Fibroblast of skin of right quadriceps (primary cell): ENCODE results near the gene PADI2.

Experiments
- DNase-seq: peaks from one replicate; pipeline ENCODE4 v3.0.0-alpha.2; 2013

The PADI2 gene

DNA sequence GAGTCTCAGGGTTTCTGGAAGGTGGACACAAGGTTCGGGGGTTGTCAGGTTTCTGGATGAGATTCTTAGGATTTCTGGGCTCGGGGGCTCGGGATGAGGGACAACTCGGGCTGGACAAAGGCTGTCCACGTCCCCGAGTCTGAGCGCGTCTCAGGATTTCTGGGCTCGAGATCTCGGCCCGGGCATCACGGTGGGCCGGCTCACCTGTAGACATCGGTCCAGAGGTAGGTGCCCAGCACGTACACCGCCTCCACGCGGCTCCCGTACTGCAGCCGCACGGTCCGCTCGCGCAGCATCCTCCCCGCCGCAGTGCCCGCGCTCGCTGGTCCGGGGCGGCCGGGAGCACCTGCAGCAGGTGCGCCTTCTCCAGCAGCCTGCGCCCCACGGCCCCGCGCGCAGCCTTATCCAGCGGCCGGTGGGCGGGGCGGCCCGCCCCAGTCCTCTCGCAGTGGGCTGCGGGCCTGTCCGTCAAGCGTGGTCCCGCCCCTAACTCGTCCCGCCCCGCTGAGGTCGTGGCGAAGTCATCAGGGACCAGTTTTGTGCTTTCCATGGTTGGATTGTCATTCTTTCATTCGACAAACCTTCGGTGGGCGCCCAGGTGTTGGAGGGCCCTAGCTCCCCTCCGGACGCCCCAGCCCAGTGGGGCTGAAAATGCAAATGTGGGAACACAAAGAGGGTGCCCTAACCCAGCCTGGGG, at the start of gene PADI2:
Gene PADI2, minus strand, starts transcription at position 376 of the 697 bp plus-strand sequence. Its CDS starts 80 bp downstream, at position 296.
- DNase-seq, result peak; percentile 15

DNA sequence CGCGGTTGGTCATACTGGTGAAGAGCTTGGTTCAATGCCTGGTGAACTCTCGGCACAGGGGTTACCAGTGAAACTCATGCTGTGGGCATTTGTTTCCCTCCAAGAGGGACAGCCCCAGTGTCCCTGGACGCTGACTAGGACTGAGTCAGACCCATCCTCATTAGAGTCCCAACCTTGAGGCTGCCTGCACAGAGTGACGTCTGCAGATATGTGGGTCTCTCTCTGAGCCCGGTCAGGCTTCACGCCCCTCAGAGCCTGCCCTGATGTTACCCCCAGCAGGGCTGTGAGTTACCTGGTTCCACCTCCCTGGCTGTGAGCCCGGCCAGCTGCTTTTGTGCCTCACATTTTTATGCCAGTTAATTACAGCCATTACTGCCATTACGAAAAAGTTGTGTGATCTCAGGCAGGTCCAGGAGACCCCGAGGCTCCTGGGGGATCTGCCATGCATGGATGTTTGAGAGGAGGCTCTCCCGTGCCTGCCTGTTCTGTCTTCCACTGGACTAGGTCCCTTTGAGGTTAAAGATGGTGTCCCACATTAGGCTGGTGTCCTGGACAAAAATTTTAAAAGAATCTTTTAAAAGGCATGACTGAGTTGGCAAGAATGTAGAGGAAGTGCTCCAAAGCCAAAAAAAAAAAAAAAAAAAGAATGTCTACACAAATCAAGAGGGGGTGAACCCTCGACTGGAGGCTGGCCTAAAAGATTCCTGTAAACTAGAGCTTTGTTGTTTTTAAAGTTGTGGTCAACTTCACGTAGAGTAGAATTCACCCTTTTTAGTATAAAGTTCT, 49.0 kb upstream of the PADI2 start:
- DNase-seq, result peak; percentile 91

DNA sequence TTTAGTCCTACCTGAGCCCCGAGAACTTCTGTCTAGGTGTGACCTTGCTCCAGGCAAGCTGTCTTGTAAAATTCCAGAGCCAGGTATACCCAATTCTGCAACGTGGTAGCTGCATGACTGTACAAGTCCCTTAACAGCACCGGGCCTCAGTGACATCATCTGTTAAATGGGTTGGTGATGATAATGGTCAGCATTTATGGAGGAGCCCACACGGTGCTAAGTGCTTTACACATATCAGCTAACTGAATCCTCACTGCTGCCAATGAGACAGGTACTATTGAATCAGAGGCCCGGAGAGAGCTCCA, 48.5 kb upstream of the PADI2 start:
- no peak for DNase-seq

DNA sequence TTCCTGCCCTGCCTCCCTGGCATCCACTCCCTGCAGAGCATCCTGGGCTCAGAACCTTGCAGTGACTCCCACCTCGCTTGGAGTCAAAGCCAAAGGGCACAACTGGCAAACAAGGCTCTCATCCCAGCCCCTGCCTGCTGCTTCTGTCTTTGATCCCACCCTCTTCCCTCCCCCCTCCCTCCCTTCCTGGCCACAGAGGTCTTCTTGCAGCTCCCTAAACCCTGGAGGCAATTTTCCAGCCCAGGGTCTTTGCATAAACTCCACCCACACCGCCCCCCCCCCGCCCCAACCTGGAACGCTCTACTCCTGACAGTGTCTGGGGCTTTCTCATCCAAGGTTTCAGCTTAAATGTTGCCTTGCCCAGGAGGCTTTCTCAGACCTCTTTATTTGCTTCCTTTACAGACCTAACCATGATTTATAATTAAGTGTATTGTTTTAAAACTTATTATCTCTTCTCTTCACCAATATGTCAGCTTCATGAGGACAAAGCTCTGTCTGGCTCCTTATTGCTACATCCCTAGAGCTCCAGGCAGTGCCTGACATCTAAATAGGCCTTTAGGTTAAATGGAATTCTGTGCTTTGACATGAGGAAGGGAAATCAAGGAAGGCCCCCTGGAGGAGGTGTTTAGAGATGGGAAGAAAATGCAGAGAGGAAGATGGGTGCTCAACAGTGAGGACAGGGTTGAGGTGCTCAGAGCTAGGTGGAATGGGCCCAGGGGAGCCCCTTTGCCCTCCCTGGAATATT, 48.0 kb upstream of the PADI2 start:
- no peak for DNase-seq

DNA sequence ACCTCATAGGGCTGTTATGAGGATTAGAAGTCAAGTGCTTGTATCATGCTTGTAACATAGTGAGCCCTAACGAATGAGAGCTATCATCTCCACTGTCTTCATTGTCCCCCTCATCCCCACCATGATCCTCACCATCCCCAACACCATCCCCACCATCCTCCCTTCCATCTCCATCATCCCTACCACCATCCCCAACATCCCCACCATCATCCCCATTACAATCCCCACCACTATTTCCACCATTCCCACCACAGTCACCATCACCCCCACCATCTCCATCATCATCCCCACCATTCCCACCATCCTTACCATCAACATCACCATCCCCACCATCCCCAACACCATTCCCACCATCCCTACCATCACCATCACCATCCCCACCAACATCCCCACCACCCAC, 46.6 kb upstream of the PADI2 start:
- no peak for DNase-seq

DNA sequence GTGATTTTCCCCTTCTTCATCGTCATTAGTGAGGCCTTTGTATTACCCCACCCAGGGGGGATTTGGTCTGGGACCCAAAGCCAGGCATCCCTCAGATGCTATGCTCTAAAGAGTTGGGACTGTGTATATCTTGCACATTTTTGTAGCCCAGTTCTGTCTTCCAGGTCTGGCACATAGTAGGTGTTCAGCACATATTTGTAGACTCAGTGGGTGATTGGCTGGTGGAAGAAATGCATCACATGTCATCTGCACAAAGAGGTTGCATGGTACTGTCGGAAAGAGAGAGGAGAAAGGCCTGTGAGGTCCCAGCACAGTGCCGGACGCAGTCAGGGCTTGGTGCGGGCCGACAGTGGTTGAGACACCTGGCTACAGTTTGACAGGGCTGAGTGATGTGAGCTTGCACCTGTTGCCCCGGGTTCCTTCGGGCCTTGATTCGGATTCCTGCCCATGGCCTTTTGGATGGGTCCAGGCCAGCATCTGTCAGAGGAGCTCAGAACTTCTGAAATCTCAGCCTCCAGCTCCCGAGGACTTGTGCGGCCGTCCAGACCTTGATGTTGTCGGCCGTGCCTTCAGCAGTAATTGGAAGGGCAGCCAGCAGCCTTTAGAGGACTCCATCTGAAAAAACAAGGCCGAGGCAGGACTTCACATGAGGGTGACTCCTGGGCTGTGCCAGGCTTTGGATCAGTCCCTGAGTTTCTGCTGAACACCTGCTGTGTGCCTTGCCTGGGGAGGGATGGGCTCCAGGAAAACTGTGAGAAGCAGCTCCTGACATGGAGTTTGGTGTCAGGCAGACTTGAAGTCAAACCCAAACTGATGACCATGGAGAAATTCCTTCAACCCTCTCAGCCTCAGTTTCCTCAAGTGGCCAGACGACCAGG, 44.8 kb upstream of the PADI2 start:
- no peak for DNase-seq

DNA sequence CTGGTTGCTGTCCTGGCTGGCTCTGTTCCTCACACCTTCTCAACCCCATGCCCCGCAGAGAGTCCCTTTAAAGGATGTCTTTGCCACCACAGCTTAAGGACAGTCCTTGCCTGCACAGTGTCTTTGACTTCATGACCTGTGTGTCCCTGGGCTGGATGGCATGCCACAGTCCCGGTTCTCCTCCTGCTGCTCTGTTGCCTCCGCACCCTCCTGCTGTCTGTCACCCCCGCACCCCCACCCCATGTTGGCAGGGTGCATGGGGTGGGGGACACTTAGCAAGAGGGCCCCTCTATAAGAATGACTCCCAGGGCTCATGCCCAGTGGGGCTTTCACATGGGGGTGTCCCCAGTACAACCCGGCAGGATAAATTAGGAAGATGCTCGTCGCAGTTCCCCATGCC, 44.1 kb upstream of the PADI2 start:
- no peak for DNase-seq

DNA sequence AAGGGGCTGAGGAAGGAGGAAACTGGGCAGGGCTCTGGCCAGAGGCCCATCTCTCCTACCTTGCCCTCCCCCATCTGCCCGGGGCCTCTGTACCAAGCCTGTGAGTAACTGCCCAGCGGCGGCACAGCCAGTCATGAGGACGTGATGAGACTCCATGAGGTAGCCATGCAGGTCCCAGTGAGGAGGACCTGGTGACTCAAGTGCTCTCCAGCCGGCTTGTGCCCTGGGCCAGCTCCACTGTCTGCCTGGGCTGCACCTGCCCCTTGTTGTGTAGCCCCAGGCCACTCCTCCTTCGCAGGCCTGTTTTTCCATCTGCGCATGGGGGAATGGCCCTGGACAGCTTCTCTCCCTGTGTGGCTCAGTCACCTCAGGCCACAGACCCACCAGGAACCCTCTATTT, 43.7 kb upstream of the PADI2 start:
- DNase-seq, result no peak

DNA sequence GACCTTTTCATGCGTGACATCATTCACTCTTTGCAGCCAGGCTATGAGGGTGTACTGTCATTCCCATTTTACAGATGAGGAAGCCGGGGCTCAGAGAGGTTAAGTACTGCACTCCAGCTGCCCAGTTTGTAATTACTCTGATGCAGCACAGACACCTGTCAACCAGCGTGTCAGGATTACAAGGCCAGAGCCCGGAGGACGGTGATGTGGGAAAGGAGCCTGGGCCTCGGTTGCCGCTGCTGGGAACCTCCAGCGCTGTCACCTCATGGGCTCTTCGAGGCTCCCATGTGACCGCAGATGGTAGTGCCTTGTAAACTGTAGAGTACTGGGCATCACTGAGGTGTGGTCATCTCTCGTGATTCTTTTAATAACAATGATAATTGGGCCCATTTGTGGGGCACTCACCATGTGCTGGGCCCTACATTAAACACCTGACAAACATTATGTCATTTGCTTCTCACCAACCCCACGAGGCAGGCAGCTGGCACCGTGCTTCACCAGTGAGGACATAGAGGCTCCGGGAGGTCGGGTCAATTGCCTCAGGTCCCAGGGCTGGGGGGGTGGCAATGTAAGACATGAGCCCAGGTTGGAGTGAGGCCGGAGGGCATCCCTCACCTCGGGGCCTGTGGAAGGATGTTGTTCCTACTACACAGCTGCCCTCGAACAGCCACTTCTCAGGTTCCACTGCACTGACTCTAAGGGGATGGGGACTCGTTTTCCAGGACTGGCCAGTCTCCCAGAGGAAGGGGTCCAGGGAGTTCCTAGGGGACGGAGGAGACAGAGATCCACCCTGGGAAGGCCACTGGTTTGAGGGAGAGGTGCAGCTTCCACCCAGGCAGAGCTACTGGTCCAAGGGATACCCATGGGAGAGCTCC, 42.9 kb upstream of the PADI2 start:
- no peak for DNase-seq

DNA sequence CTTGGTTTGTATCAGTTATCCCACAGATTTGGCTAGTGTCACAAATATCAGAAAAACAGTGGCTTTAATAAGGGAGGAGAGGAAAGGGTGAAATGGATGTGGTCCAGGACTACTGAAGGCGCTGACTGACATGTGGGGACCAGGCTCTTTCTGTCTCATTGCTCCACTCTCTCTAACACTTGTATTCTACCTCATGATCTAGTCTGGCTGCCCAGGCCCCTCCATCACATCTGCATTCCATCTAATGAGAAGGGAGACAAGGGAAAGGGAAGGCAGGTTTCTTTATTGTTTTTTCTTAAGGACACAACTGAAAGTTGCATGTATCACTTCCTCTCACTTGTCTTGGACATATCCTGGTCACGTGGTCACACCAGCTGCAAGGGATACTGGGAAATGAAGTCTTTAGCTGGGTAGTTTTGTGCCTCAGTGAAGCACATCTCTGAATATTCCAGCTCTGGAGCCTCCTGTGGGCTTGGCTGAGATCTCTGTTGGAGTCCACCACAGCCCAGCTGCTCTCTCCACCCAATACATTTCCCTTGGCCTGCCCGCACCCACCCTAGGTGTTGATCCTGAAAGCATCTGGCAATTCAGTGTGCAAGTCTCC, 42.0 kb upstream of the PADI2 start:
- DNase-seq, result no peak

DNA sequence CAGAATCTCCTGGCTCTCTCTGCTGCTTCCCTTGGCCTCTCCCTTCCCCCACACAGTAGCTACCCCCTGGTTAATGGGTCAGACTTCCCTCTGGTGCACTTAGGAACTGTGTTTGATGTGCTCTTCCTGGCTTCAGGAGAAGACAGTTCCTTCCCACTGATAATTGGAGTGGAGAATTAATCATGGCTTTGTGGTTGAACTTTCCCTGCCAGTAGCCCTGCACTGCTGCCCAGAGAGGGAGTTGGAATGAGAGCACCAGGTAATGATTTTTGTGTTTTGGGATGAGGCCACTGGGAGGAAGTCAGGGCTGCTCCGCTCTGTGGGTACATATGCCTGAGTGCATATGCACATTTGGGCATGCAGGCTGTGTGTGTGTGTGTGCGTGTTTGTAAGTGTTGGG, 39.7 kb upstream of the PADI2 start:
- no peak for DNase-seq

DNA sequence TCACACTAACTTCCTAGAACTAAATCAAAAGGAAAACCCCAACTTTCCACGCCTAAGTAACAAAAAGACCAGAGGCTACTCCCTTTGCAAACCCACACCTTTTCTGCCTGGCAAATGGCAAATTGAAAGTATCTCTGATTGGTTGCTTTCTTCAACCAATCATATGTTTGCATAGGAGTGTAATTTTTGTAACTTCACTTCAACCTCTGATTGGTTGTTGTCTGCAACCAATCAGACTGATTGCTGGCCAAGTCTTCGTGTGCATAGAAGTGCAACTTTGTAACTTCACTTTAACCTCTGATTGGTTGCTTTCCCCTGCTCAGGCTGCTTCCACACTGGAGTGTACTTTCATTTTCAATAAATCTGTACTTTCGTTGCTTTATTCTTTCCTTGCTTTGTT, 36.9 kb upstream of the PADI2 start:
- DNase-seq, result no peak

DNA sequence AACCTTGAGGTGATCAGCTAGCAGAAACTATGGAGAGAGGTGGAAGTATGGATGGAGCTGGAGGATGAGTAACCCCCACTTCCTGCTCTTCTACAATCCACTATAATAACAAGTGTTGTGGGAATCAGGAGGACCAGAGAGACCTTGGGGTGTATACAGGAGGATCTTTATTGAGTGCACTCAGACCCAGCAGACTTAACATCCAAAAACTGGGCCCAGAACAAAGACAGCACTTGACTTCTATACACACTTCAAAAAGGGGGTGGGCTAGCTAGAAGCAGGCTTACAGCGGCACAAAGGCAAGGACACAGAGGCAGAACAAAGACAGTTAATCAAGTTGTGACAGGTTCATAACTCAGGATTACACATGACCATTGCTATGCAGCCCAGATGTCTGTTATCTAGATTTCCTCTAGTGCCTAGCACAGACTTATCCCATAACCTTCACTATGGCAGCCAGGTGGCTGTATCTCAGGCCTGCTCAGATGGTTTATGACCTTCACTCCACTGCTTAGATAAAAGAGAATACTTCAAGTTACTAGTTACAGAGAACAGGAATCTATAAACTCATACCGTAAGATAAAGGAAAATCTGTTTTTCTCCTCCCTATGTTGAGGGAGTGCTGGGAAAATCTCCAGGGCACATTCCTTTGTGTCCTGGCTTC, 36.1 kb upstream of the PADI2 start:
- no peak for DNase-seq

DNA sequence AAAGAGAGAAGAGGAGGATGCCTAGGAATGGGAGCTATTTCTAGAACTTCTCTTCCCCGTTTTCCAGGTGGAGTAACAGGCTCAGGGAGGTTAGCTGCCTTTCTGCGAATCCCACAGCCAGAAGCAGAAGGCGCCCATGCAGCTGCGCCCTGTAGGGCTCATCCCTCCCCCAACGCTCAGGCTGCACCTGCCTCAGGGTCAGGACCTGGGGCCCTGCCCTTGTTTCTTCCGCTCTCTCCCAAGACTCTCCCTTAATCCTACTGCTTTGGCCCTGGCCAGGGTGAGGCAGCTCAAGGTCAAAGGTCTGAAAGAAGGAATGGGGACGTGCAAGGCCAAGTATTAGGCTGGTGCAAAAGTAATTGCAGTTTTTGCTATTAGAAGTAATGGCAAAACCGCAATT, 30.5 kb upstream of the PADI2 start:
- DNase-seq, result no peak

DNA sequence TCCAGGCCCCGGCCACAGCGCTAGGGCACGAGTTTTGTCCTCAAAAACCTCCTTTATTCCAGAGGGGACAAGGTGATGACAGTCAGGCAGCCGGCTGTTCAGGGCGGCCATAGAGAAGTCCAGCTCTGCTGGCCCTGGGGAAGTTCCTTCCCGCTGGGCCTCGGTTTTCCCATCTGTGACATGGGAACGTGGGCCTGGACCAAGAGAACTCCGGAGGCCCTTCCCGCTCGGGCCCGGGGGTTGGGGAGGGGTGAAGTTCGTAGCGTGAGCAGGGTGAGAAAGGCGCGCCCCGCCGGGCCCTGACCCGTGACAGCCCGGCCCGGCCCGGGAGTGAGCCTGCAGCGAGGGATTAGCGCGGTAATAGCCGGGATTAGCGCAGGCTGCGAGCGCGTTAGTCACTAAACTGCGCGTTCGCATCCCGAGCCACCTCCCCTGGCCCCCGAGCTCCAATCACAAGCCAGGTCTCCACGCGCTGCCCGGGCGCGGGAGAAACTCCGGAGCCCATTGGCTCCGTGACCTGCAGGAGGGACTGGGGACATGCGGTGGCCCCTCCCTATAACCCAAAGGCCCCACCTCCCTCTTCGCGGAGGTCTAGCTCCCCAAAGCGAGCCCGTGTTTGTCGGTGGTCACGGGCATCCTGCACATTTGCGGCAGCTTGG, 29.8 kb upstream of the PADI2 start:
- peak; percentile 49 for DNase-seq

DNA sequence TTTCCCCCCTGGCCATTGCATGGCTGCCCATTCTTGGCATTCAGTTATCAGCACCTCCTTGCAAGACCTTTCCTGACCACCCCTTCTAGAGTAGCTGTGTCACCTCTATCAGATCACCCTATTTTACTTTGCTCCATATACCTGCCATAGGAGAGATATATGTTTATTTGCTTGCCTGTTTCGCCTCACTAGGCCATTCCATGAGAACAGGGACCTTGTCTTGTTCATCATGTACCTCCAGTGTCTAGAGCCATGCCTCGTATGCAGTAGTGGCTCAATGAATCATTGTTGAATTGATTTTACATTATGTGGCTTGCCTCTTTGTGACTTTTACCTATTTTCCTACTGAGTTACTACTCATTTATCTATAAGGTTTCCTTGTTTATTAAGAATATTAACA, 26.4 kb upstream of the PADI2 start:
- DNase-seq, result no peak

DNA sequence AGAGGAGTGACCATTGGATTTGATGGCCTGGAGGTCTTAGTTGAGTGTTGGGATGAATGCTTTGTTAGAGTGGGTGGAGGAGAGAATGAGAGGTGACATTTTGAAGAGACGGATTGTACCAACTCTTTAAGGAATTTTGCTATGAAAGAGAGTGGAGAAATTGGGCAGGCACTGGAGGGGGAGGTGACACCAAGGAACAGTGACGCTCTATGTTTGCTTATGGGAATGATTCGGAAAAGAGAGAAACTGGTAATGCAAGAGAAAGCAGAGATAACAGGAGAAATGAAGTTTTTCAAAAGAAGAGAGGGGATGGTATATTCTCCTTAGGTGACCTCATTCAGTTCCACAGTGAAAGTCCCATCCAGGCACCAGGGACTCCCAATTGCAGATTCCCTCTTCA, 24.5 kb upstream of the PADI2 start:
- DNase-seq, result no peak

DNA sequence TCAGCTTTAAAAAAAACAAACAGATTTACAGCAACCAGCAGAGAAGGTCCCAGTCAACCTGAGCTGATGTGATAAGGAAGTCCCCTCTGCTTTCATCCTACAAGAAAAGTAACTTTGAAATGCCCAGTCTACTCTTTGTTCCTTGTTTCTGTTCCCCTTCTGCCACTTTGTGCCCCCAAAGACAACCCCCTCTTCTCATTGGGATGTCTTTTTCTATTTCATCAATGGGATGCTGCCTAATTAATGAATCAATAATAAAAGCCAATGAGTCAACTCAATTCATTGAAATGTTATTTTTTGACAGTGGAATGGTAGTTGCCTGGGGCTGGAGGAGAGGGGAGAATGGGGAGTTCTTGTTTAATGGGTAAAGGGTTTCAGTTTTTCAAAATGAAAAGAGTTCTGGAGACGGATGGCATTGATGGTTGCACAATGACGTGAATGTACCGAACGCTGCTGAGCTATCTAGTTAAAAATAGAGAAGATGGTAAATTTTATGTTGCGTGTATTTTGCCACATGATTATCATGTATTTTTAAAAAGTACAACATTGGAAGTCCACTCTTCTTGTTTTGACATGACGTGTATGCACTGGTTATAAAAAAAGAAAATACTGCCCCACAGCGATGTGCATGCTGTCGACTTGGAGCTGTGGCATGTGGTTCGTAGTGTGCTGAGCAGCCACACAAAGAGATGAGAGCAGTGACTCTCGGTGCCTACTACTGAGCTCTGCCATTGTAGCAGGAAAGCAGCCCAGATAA, 22.4 kb upstream of the PADI2 start:
- DNase-seq, result no peak

DNA sequence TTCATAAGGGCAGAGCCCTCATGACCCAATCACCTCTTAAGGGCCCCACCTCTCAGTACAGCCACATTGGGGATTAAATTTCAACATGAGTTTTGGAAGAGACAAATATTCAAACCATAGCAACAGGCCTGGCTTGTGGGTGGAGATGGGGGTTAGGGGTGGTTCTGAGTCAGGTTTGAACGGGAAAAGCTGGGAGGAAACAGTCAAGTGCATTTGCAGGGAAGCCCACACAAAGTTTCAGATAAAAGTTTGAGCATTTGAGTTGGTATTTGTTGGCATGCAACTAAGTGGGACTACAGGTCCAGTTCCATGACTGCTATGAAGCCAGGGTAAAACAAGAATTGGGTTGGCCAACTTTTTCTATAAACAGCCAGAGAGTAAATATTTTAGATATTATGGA, 21.0 kb upstream of the PADI2 start:
- no peak for DNase-seq

DNA sequence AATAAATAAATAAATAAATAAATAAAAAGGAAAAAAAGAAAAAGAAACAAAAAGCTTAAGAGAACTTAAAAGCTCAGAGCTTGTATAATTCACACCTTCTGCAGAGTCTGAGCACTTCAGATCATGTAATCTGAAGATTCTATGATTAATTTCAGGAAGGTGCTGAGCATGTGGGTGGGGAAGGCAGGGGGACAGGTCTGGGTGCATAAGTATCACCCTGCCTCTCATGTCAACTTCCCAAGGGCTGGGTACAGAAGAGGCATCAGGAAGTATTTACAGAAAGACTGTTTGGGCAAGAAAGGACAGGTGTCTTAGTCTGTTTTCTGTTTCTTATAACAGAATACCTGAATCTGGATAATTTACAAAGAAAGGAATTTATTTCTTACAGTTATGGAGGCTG, 20.4 kb upstream of the PADI2 start:
- DNase-seq, result no peak
